Measurements from ENCODE around the gene TAAR5.
"Not testable (repeated sequence)": the region's sequence is repeated elsewhere in the genome, so short reads cannot be mapped to it uniquely, and the experiment has no call there.

TAAR5 gene, protein sequence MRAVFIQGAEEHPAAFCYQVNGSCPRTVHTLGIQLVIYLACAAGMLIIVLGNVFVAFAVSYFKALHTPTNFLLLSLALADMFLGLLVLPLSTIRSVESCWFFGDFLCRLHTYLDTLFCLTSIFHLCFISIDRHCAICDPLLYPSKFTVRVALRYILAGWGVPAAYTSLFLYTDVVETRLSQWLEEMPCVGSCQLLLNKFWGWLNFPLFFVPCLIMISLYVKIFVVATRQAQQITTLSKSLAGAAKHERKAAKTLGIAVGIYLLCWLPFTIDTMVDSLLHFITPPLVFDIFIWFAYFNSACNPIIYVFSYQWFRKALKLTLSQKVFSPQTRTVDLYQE

DNA sequence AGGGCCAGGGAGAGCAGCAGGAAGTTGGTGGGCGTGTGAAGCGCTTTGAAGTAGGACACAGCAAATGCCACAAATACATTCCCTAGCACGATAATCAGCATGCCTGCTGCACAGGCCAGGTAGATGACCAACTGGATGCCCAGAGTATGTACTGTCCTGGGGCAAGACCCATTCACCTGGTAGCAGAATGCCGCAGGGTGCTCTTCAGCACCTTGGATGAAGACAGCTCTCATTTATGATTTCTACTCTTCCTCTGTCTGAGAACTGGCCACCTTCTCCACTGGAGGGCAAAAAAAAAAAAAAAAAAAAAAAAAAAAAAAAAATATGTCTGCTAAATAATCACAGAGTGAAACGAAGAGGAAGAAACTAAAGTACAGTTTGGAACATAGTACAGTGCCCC is at the start of gene TAAR5:
Gene TAAR5 (minus strand): TSS at position 288 of the 400 bp plus-strand sequence. CDS start 55 bp downstream, at position 233.
- no peak for DNase-seq

DNA sequence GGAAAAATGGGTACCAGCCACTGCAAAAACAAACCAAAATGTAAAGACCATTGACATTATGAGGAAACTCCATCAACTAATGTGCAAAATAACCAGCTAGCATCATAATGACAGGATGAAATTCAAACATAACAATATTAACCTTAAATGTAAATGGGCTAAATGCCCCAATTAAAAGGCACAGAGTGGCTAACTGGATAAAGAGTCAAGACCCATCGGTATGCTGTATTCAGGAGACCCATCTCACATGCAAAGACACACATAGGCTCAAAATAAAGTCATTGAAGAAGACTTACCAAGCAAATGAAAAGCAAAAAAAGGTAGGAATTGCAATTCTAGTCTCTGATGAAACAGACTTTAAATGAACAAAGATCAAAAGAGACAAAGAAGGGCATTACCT is 47.6 kb upstream of the TAAR5 start:
- not testable (repeated sequence) for DNase-seq

DNA sequence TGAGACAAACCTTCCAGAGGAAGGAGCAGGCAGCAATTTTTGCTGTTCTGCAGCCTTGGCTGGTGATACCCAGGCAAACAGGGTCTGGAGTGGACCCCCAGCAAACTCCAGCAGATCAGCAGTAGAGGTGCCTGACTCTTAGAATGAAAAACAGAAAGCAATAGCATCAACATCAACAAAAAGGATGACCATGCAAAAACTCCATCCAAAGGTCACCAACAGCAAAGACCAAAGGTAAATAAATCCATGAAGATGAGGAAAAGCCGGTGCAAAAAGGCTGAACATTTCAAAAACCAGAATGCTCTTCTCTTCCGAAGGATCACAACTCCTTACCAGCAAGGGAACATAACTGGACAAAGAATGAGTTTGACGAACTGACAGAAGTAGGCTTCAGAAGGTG is 46.4 kb upstream of the TAAR5 start:
- DNase-seq, result not testable (repeated sequence)

DNA sequence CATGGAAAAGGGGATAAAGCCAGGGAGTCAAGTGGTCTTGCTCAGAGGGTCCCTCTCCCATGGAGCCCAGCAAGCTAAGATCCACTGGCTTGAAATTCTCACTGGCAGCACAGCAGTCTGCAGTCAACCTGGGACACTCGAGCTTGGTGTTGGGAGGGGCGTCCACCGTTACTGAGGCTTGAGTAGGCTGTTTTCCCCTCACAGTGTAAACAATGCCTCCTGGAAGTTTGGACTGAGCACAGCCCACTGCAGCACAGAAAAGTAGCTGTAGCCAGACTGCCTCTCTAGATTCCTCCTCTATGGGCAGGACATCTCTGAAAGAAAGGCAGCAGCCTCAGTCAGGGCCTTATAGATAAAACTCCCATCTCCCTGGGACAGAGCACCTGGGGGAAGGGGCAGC is 45.7 kb upstream of the TAAR5 start:
- not testable (repeated sequence) for DNase-seq

DNA sequence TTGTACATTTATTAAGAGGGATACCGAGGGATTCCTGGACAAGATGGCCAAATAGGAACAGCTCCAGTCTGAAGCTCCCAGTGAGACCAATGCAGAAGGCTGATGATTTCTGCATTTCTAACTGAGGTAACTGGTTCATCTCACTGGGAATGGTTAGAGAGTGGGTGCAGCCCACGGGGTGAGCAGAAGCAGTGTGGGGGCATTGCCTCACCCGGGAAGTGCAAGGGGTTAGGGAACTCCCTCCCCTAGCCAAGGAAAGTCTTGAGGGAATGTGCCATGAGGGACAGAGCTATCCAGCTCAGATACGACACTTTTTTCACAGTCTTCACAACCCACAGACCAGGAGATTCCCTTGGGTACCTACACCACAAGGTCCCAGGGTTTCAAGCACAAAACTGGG is 45.3 kb upstream of the TAAR5 start:
- DNase-seq, result no peak

DNA sequence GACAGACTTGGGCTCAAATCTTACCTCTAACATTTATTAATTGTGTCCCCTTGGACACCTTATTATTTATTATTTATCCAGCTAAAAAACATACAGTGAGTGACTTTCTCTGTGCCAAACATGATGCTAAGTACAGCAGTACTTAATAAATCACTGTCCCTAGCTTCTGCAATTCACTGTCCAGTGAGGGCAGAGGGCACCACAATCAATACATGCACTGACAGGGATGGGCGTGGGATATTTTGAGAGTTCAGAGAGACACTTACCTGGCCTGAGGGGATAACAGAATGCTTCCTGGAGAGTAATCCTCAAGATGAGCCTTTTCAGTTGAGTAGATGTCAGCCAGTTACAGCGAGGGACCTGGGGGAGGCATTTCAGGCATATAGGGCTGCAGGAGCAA is 43.8 kb upstream of the TAAR5 start:
- DNase-seq, result no peak

DNA sequence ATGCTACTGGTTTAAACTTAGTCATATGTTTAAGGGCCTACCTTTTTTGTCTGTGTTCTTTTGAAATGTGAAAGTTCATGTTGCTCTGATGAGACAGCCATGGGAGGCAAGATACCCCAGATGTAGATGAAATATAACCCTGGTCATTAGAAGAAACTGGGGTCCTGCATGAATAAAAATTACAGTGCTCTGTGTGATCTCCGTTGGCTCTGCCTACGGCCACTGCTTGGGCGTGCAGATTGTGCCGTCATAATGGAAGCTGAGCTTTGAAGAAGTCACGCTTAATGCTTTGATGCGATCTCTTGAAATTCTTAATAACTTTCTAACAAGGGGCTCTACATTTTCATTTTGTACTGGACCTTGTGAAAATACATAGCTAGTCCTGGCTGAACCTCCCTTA is 34.6 kb upstream of the TAAR5 start, which contains the start of gene TAAR2:
Gene TAAR2 (minus strand): TSS at position 101 of the 400 bp plus-strand sequence. CDS start 0 bp downstream, at position 101.
- no peak for DNase-seq

DNA sequence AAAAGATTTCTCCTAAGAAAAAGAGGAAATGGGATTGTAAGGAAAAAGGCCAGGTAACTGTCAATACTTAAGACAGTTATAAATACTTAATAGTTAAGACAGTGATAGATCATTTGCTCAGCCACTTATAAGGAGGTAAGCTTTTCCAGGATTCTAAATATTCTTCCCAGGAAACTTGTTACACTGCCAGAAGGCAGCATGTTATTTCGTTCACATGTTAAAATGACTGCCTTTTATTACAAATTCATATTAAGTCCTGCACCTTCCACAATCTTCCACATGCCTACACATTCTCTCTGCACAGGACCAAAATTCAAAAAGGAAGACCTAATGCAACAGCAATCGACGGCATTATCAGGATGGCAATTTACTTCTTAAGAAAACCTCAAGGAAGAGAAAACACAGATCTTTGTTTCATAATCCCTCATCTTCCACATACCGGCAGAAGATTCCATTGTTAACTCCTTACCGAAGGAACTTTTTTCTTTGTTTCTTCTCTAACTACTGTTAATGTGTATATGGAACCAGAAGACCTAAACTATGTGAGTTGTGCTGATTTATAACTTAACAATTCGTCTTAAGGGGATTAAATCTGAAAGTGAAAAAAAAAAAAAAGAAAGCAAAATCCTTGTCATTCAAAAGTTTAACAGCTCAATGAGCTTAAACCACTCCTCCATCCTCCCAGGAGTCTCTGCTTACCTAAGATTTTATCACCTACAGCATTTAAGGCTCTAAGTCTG is 33.7 kb upstream of the TAAR5 start:
- no peak for DNase-seq

DNA sequence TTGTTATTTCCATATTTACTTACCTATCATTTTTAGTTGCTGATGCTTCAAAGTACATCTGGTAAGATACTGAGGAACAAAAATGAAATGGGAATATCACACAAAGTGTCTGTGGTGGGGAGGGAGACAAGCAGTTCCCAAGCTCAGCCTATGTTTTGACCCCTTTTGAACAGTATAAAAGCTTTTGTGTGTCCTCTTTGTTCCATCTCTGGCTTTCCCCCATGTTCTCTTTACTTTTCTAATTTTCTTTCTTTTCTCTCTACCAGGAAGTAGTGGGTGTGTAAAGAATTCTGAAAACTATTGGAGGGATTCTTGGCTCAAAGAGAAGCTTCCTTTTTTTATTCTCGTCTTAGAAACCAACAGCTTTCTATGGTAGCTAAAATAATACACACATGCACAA is 27.1 kb upstream of the TAAR5 start:
- no peak for DNase-seq

DNA sequence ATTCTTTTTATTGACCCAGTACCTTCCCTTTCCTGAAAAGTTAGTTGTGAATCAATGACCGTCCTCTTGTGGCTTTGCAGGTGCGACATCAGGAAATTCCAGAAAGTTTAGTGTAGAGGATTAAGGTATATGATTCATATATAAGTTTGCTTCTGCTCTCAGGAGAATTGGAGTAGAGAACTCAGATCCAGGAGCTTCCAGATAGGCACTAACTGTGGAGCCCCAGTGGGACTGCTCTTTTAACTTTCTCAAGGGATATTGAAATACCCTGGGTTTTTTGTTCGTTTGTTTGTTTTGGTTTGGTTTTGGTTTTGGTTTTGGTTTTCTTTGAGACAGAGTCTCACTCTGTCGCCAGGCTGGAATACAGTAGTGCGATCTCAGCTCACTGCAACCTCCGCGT is 25.0 kb upstream of the TAAR5 start:
- DNase-seq, result no peak

DNA sequence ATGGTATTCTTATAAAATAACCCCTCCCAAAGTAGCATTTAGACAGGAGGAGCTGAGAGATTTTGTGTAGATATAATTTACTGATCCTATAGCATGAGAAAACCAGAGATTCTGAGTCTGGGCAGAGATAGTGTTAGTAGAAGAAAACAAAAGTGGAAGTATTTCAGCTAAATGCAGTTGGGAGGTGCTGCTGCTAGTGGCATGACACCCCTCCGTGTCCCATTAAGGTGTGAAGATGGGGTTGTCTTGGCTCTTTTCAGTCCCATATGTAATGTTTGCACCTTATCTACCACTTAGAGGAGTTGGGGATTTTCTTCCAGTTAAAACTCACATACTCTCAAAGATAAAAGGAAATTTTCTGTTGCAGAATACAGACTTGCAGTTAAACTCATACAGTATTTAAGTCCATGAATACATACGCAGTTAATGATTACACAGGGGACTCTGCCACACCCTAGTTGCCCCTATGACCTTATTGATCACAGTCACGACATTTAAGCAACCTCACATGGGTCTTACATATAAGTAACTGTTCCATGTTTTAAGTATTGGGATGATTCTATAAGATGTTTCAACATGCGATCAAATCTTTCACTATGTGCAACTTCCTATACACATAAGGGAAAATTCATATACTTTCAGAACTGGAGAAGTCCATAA is 23.0 kb upstream of the TAAR5 start:
- DNase-seq, result no peak

DNA sequence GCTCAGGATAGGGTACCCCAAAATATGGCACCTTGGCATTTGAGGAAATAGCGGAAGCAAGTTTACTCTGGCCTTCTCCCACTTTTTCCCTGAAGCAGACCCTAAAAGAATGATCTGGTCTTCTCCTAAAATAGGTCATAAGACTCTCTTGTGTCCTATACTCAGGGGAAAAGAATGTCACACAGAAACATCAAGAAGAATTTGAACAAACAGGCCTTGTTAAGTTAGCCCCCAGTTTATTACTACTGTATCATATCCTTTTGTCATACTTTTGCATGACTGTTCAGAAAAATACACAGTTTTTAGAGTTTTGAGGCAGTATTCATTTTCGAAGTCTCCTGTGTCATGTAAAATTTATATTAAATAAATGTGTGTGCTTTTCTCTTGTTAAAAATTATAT is 22.1 kb upstream of the TAAR5 start:
- no peak for DNase-seq

DNA sequence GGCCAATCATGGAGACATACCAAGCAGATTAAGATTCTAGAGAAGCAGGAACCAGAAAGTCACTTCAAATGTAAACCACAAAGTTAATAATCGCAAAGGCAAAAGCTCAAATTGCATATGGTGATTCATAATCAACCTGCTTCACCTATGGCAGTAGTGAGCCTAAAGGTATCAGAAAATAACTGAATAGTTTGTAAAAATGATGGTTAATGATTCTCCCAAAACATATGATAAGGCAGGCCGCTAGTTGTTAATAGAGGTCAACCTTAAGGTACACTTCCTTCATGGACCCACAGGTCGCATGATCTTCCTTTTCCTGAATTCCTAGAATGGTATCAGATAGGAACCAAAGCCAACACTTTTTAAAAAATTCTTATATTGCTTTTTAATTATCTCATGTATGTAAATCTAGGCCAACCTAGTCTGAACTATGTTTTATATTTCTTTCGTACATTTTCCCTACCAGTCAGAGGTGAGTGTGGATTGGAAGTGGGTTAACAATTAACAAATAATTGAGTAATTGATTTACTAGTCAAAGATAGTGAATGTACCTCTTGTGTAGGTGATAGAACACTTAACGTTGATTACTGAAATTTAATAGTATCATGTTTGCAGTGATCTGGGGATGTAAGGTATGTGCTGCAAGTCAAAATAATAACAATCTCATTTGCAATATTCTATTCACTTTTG is 18.1 kb upstream of the TAAR5 start:
- no peak for DNase-seq

DNA sequence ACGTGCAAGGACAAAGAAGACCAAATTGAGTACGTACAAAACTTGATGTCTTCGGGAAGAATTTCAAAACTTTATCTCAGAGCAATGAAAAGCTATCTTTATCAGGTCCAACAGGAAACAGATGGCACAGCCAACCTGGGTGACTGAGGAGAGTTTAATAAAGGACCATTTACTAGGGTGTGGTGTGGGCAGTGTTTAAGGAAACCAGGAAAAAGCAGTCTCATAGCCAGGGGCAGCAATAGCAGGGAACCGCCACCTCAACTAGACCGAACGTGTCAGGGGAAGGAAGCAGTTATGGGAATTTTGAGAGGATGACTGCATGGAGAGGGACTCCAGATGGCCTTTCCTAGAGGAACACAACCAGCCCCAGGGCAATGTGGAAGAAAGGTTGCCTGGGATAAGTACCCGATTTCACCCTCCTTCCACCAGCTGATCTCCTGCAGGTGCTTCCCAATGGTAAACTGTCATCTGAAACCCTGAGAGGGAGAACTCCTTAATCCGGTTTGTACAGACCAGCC is 15.2 kb upstream of the TAAR5 start:
- DNase-seq, result no peak

DNA sequence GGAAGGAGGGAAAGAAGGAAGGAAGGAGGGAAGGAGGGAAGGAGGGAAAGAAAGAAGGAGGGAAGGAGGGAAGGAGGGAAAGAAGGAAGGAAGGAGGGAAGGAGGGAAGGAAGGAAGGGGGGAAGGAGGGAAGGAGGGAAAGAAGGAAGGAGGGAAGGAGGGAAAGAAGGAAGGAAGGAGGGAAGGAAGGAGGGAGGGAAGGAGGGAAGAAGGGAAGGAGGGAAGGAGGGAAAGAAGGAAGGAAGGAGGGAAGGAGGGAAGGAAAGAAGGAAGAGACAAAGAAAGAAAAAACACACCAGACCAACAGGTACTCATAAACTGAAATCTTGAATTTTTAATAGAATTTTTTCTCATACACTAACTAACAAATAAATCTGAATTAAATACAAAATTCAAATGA is 11.4 kb upstream of the TAAR5 start:
- DNase-seq, result not testable (repeated sequence)

DNA sequence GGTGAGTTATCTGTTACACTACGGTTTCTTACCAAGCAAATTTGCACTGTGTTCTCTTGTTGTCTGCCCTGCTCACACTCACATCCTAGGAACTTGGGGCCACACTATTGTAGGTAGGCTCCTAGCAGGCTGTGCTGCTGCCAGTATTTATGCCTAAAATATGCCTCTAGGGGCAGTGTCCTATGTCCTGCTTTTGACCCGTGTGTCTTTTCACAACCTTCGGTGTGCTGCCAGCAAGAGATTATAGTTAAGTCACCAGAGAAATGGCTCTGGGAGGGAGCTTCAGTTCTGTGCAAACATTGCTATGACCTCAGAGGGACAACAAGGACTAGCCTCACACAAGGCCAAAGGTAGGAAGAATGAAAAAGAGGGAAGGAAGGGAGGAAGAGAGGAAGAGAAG is 8.9 kb upstream of the TAAR5 start:
- peak; percentile 46 for DNase-seq

DNA sequence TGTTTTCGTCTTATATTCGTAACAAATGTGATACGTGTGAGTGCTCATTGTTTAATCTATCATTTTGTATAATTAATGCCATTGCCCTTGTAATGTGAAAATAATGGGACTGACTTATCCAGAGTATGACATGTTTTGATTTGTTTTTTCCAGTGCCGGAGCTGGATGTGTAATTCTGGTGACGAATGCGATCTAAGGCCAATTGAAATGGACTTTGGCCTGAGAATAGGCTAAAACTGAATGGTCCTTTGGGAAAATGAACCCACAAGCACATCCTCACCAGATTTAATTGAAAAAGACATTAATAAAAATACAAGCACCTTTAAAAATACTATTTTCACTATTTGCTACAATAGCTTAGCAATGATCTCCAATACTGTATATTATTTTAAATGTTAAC is 6.7 kb upstream of the TAAR5 start:
- no peak for DNase-seq

DNA sequence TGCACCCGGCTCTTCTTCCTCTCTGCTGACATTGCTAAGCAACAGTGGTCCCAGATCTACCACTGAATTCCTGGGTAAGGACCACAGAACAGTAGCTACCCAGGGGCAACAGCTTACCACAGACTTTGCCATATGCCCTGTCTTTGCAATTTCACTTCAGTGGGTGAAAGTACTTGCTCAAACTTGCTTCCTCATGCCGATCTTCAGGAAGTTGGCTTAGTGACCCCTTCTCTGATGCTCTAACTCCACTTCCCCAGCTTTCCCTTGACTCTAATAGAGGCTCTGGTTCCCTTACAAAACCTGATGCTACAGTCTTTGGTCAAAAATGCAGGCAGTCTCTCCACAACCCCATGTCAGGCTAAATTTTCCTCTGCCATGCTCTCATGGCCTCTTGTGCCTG is 3.3 kb upstream of the TAAR5 start:
- DNase-seq, result peak; percentile 3

DNA sequence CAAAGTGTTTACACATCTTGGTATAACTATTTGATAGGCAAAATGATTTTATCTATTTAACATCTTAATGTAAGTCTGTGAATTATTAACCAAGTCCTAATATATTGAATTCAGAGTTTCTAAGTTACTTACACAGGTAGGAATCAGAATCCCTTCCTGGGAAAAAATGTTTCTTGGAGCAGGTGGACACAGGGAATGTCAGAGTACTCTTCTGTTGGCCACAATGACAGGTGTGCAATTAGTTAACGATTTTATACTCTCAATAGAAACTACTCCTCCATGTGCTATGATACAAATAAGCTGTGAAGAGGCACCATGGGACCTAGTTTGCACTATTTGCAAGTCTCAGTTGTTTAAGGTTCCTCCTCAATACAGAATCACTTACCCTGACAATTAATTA is 821 bp upstream of the TAAR5 start:
- no peak for DNase-seq

DNA sequence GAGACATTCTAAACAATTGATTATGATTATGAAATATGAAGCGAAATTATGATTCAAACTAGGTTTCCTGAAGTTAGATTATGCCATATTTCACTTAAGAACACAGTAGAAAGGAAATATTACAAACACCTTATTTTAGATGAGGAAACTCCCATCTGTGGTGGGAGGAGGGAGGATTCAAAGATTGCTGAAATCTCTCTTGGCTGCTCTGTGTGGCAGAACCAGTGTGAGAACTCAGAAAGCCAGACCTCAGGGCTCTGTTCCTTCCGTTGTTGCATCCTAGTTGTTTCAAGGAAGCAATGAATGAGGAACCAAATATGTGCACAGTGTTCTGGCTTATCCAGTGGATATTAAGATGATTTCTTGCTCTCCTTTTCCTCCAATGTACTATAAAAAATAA is 2.1 kb downstream of the TAAR5 start:
- no peak for DNase-seq

DNA sequence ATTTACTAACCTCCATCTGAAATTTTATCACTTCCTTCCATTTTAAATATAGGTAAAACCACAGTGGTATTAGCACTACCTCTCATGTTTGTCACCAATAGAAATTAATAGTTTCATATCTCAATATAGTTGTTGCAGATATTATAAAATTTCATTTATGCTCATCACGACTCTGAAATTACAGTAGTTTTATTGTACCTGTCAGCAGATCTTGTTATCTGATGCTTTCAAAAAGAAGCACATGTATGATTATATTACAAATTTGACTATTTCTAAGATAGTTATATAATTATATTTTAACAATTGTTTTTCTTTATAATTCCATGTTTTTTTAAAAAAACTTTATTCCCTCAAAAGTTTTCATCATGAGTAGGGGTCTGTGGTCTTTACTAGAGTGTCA is 4.8 kb downstream of the TAAR5 start:
- no peak for DNase-seq

DNA sequence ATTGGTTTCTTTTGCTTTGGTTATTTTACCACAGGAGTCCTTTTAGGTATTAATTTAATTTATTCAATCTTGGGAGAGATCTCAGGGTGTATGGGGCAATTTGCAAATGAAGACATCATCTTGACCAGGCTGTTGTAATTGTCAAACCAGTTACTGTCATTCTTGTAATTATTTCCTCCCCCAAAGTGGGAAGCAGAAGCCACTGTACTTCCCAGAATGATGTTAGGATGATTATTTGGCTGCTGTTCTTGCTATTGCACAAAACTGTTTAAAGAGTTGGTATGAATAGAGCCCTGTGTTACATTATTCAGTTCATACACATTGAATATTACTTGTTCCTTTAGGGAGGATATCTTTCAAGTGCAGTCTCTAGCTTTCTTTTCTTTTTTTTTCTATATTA is 17.8 kb downstream of the TAAR5 start:
- no peak for DNase-seq

DNA sequence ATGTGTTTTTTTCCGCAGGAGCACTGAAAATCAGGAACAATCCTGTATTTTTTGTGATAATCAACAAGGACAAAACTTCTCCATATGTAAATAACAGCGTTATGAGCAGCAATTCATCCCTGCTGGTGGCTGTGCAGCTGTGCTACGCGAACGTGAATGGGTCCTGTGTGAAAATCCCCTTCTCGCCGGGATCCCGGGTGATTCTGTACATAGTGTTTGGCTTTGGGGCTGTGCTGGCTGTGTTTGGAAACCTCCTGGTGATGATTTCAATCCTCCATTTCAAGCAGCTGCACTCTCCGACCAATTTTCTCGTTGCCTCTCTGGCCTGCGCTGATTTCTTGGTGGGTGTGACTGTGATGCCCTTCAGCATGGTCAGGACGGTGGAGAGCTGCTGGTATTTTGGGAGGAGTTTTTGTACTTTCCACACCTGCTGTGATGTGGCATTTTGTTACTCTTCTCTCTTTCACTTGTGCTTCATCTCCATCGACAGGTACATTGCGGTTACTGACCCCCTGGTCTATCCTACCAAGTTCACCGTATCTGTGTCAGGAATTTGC is 19.2 kb downstream of the TAAR5 start, which contains the start of gene TAAR6:
Gene TAAR6 (plus strand): TSS at position 102 of the 557 bp plus-strand sequence. CDS start 0 bp downstream, at position 102.
- no peak for DNase-seq

All from hematopoietic multipotent progenitor cell treated with erythropoietin and hydrocortisone succinate and interleukin-3 and kit ligand, for 6 days (in vitro differentiated cells).